CD4-positive, alpha-beta memory T cell (primary cell): ENCODE data around the gene CDC73. TPM values are rescaled to one million over a fixed set of nuclear protein-coding genes. Genes with fewer than 3 reads are reported as not detected.

ENCODE experiments used
- CTCF ChIA-PET: fragments of 350-600 bp; sonication (Branson Sonifier 250); formaldehyde crosslinking; loops from one replicate; lab custom pipeline; 2021; ENCODE audit warnings: inconsistent platforms; ENCODE audit not compliant: partially characterized antibody; lab: Charles Lee
- POLR2A ChIA-PET: fragments of 350-600 bp; sonication (Branson Sonifier 250); formaldehyde crosslinking; loops from one replicate; lab custom pipeline; 2021; ENCODE audit not compliant: partially characterized antibody; lab: Charles Lee
- DNase-seq, 5 donors: peaks; one replicate each; pipeline versions ENCODE4 v3.0.0 to v3.0.0-alpha.2; 2020 to 2022; ENCODE audit warnings: mixed read lengths in 1 of 5
- H3K27ac ChIP-seq: one replicate; pipeline ENCODE4 v1.7.0; 2013; ENCODE audit warnings: low read depth, low read length
- H3K27me3 ChIP-seq: 2 replicates; pipeline ENCODE4 v1.7.0; 2013; ENCODE audit warnings: mild to moderate bottlenecking, low read length, moderate library complexity; ENCODE audit not compliant: insufficient read depth
- H3K36me3 ChIP-seq: 2 replicates; pipeline ENCODE4 v1.7.0; 2013; ENCODE audit warnings: mild to moderate bottlenecking, low read length, moderate library complexity; ENCODE audit not compliant: insufficient read depth
- H3K4me1 ChIP-seq: 2 replicates; pipeline ENCODE4 v1.7.0; 2013; ENCODE audit warnings: mild to moderate bottlenecking, low read length, moderate library complexity; ENCODE audit not compliant: insufficient read depth
- H3K4me3 ChIP-seq, 2 donors: one replicate each; pipeline ENCODE4 v1.7.0; 2013; ENCODE audit warnings: low read length in 2 of 2, mild to moderate bottlenecking in 1 of 2
- H3K9me3 ChIP-seq, 2 donors: one replicate each; pipeline ENCODE4 v1.7.0; 2013; ENCODE audit warnings: low read length in 2 of 2, control low read depth in 1 of 2; ENCODE audit not compliant: control insufficient read depth in 1 of 2
- H3K27ac Mint-ChIP-seq, 7 donors: one replicate each; pipeline ENCODE4 v1.8.0; 2020 to 2021; ENCODE audit warnings: mixed read lengths in 7 of 7, mild to moderate bottlenecking in 6 of 7, inconsistent platforms in 3 of 7, moderate library complexity in 3 of 7
- H3K27me3 Mint-ChIP-seq, 2 donors: one replicate each; pipeline ENCODE4 v1.8.0; 2020 to 2021; ENCODE audit warnings: mixed read lengths in 2 of 2
- H3K36me3 Mint-ChIP-seq, 2 donors: one replicate each; pipeline ENCODE4 v1.8.0; 2020 to 2021; ENCODE audit warnings: mixed read lengths in 2 of 2, inconsistent platforms in 1 of 2, mild to moderate bottlenecking in 1 of 2
- H3K4me1 Mint-ChIP-seq, 4 donors: one replicate each; pipeline ENCODE4 v1.8.0; 2020 to 2021; ENCODE audit warnings: mixed read lengths in 4 of 4, mild to moderate bottlenecking in 1 of 4
- H3K4me3 Mint-ChIP-seq, 8 donors: one replicate each; pipeline ENCODE4 v1.8.0; 2020 to 2021; ENCODE audit warnings: mixed read lengths in 8 of 8, mild to moderate bottlenecking in 7 of 8, moderate library complexity in 6 of 8, inconsistent platforms in 3 of 8
- H3K9me3 Mint-ChIP-seq, 8 donors: one replicate each; pipeline ENCODE4 v1.8.0; 2020 to 2021; ENCODE audit warnings: mixed read lengths in 8 of 8, mild to moderate bottlenecking in 5 of 8, inconsistent platforms in 3 of 8, moderate library complexity in 1 of 8
- intact Hi-C: fragments of 100-400 bp; cut with micrococcal nuclease; formaldehyde crosslinking; loops from one replicate; pipeline ENCODE4 v1.15.1; 2023
- polyA plus RNA-seq, 2 donors: library from polyadenylated mRNA; unstranded; fragments of 300-500 nt; fragmentation: Illumina TruSeq; gene quantifications; one replicate each; pipeline ENCODE4 v1.2.3, GENCODE V29; 2021
- total RNA-seq, 2 experiments: library from RNA; stranded (reverse); gene quantifications; one replicate each; pipeline ENCODE4 v1.2.3, GENCODE V29; 2021

CDC73 gene
- total RNA-seq (10 to 100 TPM; 70.4 to 75.0 TPM), polyA plus RNA-seq (10 to 100 TPM; 70.5 to 72.2 TPM)

DNA sequence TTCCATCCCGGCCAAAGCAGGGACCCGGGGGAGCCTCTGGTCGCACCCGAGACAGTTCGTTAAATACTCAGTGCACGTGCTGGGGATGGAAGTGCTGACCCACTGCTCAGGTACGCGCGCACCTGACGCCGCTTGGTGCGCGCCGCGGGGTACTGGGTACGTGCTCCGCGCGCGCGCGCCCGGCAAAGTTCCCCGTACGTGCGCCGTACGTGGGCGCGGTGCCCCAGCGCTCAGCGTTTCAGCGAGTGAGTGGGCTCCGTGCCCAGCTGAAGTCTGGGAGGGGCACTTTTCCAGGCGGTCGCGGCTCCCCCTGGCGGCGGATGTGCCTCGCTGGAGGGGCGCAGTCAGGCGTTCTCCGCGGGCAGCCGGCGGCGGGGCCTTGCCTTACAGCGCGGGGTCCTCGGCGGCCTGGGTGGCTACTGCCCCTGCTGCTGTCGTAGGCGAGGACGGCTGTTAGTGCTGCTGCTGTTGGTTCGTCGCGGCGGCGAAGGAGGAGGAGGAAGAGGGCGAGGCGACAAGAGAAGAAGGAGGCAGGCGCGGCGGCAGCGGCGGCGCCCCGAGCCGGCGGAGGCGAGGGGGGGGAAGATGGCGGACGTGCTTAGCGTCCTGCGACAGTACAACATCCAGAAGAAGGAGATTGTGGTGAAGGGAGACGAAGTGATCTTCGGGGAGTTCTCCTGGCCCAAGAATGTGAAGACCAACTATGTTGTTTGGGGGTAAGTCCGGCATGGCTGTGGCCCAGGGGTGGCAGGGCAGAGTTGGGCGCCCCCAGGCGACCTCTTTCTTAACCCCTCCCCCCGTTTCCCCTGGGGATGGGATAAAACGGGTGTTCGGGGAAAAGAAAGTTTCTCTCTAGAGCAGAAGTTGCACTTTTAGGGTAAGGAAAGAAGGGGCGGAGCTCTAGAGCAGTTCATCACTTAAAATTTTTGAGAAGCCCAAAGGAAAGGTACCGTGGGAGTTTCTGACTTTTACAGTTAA, at the start of gene CDC73:
Gene CDC73, plus strand, starts transcription at position 416 of the 978 bp plus-strand sequence. Its CDS starts 170 bp downstream, at position 586.
- peak within 1 kb of the TSS; percentile 90 to 98 (median 94) for H3K4me3 Mint-ChIP-seq
- Histone ChIP-seq H3K4me1 (peaks cover 45% of the 10 kb centered on the region), H3K27ac (peak within 1 kb of the TSS; percentile 80), H3K9me3 (no peaks in the 10 kb centered on the region), H3K36me3 (no peaks in the 10 kb centered on the region), H3K27me3 (no peaks in the 10 kb centered on the region), H3K4me3 (peak within 1 kb of the TSS; percentile 68 to 89)
- no peaks in the 10 kb centered on the region for H3K9me3 Mint-ChIP-seq
- peaks cover 27 to 72% (median 43%) of the 10 kb centered on the region in 4 donors for H3K4me1 Mint-ChIP-seq
- H3K27me3 Mint-ChIP-seq = no peaks in the 10 kb centered on the region
- H3K27ac Mint-ChIP-seq = peak within 1 kb of the TSS; percentile 93 to 98 (median 98)
- peak; percentile 98 to 100 (median 99) for DNase-seq
- ChIA-PET POLR2A (interaction anchor here (0.6 to 3.3 kb wide), 14 partner anchors 9 to 1168 kb away, joined by 3 to 45 read pairs (median 4); partner anchors contain the start of genes B3GALT2, GLRX2, RGS2 and RO60), CTCF (interaction anchor here (0.7 to 3.5 kb wide), 22 partner anchors 9 to 1173 kb away, joined by 3 to 34 read pairs (median 4); partner anchors contain the start of genes B3GALT2, GLRX2, RO60 and UCHL5)
- intact Hi-C loops = loop anchor here (1.0 to 5.0 kb wide), 6 partner anchors 17 to 1175 kb away; partner anchors contain the start of genes GLRX2, RGS2, RO60 and UCHL5
- peaks cover 0 to 22% of the 10 kb centered on the region in 2 donors for H3K36me3 Mint-ChIP-seq

DNA sequence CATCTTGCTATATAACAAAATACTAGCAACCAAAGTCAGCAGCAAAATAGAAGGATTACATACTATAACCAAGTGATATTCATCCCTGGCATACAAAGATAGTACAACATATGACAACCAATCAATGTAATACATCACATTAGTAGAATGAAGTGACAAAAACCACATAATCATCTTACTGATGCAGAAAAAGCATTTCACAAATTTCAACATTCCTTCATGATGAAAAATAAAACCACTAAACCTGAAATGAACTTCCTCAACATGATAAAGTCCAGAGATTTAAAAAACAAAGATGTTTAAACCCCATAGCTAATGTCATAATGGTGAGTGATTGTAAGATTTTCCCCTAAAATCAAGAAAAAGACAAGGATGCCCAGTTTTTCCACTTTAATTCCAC, 43.8 kb upstream of the CDC73 start:
- H3K27ac Mint-ChIP-seq = no peak overlapping the region
- H3K9me3 Mint-ChIP-seq = no peaks in the 10 kb centered on the region
- ChIA-PET POLR2A (no interaction called here), CTCF (no interaction called here)
- H3K4me3 ChIP-seq = no peak overlapping the region
- peaks cover 46 to 47% of the 10 kb centered on the region in 2 donors for H3K36me3 Mint-ChIP-seq
- no peaks in the 10 kb centered on the region for H3K4me1 ChIP-seq
- no peaks in the 10 kb centered on the region for H3K9me3 ChIP-seq
- peaks cover 27% of the 10 kb centered on the region for H3K36me3 ChIP-seq
- no peaks in the 10 kb centered on the region for H3K27me3 ChIP-seq
- intact Hi-C loops = no loop called here
- no peak for DNase-seq
- no peak overlapping the region for H3K4me3 Mint-ChIP-seq
- H3K4me1 Mint-ChIP-seq = peaks cover 0 to 11% (median 5%) of the 10 kb centered on the region in 4 donors
- H3K27ac ChIP-seq = no peak overlapping the region
- no peaks in the 10 kb centered on the region for H3K27me3 Mint-ChIP-seq

DNA sequence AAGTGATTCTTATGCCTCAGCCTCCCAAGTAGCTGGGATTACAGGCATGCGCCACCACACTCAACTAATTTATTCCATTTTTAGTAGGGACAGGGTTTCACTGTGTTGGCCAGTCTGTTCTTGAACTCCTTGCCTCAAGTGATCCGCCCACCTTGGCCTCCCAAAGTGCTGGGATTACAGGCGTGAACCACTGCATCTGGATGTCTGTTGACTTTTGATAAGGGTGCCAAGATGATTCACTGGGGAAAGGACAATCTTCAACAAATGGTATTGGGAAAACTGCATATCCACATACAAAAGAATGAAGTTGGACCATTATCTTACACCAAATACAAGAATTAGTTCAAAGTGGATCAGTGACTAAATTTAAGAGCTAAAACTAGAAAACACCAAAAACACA, 42.6 kb upstream of the CDC73 start:
- CTCF ChIA-PET = no interaction called here
- POLR2A ChIA-PET = no interaction called here
- Mint-ChIP-seq H3K27ac (peak overlapping the region in 1 of 7 donors; percentile 8), H3K27me3 (no peaks in the 10 kb centered on the region), H3K9me3 (no peaks in the 10 kb centered on the region), H3K4me3 (no peak overlapping the region), H3K4me1 (peaks cover 0 to 10% (median 5%) of the 10 kb centered on the region in 4 donors), H3K36me3 (peaks cover 55 to 57% of the 10 kb centered on the region in 2 donors)
- no peak overlapping the region for H3K4me3 ChIP-seq
- H3K27ac ChIP-seq = no peak overlapping the region
- intact Hi-C loops = no loop called here
- DNase-seq = no peak
- peaks cover 37% of the 10 kb centered on the region for H3K36me3 ChIP-seq
- no peaks in the 10 kb centered on the region for H3K9me3 ChIP-seq
- H3K4me1 ChIP-seq = no peaks in the 10 kb centered on the region
- no peaks in the 10 kb centered on the region for H3K27me3 ChIP-seq

DNA sequence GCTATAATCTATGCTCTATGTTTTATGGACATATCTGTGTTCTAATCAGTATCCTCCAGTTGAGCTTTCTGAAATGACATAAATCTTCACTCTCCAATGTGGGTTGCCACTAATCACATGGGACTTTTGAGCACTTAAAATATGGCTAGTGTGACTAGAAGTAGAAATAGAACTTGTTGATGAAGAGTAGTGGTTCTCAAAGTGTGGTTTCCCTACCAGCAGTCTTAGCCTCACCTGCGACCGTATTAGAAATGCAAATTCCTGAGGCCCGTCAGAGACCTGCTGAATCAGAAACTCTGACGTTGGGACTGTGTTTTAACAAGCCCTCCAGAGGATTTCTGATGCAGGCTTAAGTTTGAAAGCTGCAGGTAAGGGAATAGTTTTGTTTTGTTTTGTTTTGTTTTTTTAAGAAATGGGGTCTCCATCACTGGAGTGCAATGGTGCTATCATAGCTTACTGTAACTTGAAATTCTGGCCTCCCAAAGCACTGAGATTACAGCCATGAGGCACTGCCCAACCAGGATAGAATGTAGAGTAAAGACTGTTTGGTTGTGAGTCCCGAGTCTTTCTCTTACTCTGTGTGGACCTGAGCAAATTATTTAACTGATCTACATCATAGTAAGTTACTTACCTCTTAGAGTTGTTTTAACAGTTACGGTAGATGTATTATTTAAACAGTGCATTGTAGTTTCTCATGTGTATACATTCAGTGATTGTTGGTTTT, 38.3 kb upstream of the CDC73 start:
- H3K36me3 ChIP-seq = peaks cover 35% of the 10 kb centered on the region
- H3K27ac ChIP-seq = no peak overlapping the region
- no peaks in the 10 kb centered on the region for H3K4me1 ChIP-seq
- H3K4me3 Mint-ChIP-seq = no peak overlapping the region
- no peak overlapping the region for H3K4me3 ChIP-seq
- DNase-seq = no peak
- no peaks in the 10 kb centered on the region for H3K27me3 Mint-ChIP-seq
- H3K9me3 ChIP-seq = no peaks in the 10 kb centered on the region
- no peaks in the 10 kb centered on the region for H3K9me3 Mint-ChIP-seq
- H3K27me3 ChIP-seq = no peaks in the 10 kb centered on the region
- ChIA-PET POLR2A (no interaction called here), CTCF (no interaction called here)
- peak overlapping the region in 1 of 7 donors; percentile 63 for H3K27ac Mint-ChIP-seq
- peaks cover 0 to 7% (median 0%) of the 10 kb centered on the region in 4 donors for H3K4me1 Mint-ChIP-seq
- intact Hi-C loops = no loop called here
- peaks cover 54 to 56% of the 10 kb centered on the region in 2 donors for H3K36me3 Mint-ChIP-seq

DNA sequence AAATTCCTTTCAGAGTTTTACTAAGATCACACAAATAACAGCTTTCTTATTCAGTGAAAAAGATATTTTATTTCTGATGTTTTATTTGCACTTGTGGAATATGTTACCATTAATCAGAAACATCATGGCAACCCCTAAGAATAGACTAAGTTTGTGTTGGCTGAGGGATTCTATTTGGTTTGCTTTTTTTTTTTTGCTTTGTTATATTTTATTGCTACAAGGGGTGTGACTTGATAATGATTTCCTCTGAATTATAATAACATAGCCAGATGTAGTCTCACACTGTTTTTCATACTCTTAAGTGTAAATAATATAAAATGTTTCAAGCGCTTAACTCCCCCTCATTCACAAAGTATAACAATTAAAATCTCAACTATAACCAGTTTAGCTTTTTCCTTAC, 36.6 kb upstream of the CDC73 start:
- ChIA-PET CTCF (interaction anchor here (1.1 to 1.7 kb wide), 3 partner anchors 8 to 38 kb away, joined by 3 to 6 read pairs (median 5); no protein-coding TSS in a partner anchor), POLR2A (interaction anchor here (0.6 to 1.2 kb wide), 2 partner anchors 27 to 77 kb away, joined by 3 to 7 read pairs; partner anchors contain the start of gene UCHL5)
- H3K4me3 ChIP-seq = no peak overlapping the region
- H3K4me1 ChIP-seq = no peaks in the 10 kb centered on the region
- Mint-ChIP-seq H3K9me3 (no peaks in the 10 kb centered on the region), H3K4me1 (peaks cover 0 to 7% (median 0%) of the 10 kb centered on the region in 4 donors), H3K27me3 (no peaks in the 10 kb centered on the region), H3K36me3 (peaks cover 46 to 51% of the 10 kb centered on the region in 2 donors), H3K27ac (peak overlapping the region in 1 of 7 donors; percentile 27), H3K4me3 (no peak overlapping the region)
- peaks cover 33% of the 10 kb centered on the region for H3K36me3 ChIP-seq
- H3K27ac ChIP-seq = no peak overlapping the region
- intact Hi-C loops = no loop called here
- H3K27me3 ChIP-seq = no peaks in the 10 kb centered on the region
- H3K9me3 ChIP-seq = no peaks in the 10 kb centered on the region
- DNase-seq = no peak

DNA sequence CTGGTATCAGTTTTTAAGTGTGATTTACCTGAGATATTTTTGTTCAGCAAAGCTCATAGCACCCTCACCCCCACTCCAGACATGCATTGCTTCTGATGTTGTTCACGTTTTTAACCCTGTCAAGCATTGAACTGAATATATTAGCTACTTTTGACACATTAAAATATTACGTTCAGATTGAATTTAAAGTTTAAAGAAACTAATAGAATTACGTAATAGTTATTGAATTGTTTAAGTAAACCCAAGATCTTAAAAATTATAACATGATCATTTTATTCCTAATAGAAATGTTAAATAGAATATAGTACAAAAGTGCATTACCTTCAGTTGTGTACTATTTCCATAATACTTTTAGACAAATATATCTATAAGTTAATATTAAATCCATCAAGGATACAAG, 35.5 kb upstream of the CDC73 start:
- Histone ChIP-seq H3K27ac (no peak overlapping the region), H3K27me3 (no peaks in the 10 kb centered on the region), H3K9me3 (no peaks in the 10 kb centered on the region), H3K36me3 (peaks cover 26% of the 10 kb centered on the region), H3K4me1 (no peaks in the 10 kb centered on the region), H3K4me3 (no peak overlapping the region)
- H3K36me3 Mint-ChIP-seq = peaks cover 42 to 45% of the 10 kb centered on the region in 2 donors
- POLR2A ChIA-PET = no interaction called here
- no peak overlapping the region for H3K4me3 Mint-ChIP-seq
- DNase-seq = no peak
- H3K27ac Mint-ChIP-seq = peak overlapping the region in 1 of 7 donors; percentile 22
- H3K9me3 Mint-ChIP-seq = no peaks in the 10 kb centered on the region
- no peaks in the 10 kb centered on the region for H3K27me3 Mint-ChIP-seq
- CTCF ChIA-PET = no interaction called here
- H3K4me1 Mint-ChIP-seq = peaks cover 0 to 6% (median 0%) of the 10 kb centered on the region in 4 donors
- intact Hi-C loops = no loop called here
